ENCODE results near the gene PPP2R5D.

Gene PPP2R5D

DNA sequence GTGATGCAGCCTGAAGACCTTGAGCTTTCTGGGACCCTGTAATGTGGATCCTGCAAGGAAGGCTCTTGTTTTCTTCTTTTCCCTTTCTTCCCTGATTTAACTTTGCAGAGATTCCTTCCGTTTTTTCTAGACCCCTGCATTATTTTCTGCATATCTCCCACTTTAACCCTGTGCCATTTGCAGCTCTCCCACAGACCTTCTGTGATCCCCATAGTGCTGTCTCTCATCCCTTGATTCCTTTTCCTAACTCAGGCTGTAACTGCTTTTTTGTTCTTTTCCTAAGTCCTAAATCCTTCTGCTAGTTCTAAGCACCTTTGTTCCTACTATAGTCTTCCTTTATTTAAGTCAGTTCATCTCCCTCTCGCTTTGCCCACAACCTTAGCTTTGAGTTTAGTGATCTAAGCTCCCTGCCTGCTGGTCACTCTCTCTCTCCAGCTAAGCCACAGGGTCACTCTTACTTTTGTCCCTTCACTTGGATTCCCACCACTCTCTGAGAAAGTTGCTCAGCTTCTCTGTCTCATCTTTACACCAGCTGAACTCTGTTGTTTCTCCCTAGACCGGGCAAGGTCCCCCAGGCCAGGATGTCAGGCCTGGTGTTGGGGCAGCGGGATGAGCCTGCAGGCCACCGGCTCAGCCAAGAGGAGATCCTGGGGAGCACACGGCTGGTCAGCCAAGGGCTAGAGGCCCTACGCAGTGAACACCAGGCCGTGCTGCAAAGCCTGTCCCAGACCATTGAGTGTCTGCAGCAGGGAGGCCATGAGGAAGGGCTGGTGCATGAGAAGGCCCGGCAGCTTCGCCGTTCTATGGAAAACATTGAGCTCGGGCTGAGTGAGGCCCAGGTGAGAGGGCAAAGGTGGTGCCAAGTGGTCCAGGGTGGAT is 76.6 kb downstream of the PPP2R5D start:
- DNase-seq (ENCODE audit: insufficient read length, low spot score) (no peak), FAIRE-seq (no peak)
- TF ChIP-seq, protein P1, sequence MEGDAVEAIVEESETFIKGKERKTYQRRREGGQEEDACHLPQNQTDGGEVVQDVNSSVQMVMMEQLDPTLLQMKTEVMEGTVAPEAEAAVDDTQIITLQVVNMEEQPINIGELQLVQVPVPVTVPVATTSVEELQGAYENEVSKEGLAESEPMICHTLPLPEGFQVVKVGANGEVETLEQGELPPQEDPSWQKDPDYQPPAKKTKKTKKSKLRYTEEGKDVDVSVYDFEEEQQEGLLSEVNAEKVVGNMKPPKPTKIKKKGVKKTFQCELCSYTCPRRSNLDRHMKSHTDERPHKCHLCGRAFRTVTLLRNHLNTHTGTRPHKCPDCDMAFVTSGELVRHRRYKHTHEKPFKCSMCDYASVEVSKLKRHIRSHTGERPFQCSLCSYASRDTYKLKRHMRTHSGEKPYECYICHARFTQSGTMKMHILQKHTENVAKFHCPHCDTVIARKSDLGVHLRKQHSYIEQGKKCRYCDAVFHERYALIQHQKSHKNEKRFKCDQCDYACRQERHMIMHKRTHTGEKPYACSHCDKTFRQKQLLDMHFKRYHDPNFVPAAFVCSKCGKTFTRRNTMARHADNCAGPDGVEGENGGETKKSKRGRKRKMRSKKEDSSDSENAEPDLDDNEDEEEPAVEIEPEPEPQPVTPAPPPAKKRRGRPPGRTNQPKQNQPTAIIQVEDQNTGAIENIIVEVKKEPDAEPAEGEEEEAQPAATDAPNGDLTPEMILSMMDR (IDR thresholded peaks at IDR 0.05; ENCODE audit: insufficient read depth, missing control alignments): no peak

GRCh38 chr6:43061861-43062260 is 77.5 kb downstream of the PPP2R5D start:
- no peak for FAIRE-seq
- no peak for DNase-seq (ENCODE audit: insufficient read length, low spot score)
- TF ChIP-seq, protein P1 (IDR thresholded peaks at IDR 0.05; ENCODE audit: insufficient read depth, missing control alignments): no peak

Measured in D721Med (cell line).